Measurements from ENCODE around the gene CHRFAM7A. TPM values are rescaled to one million over a fixed set of nuclear protein-coding genes. Genes with fewer than 3 reads are reported as not detected.
"Not testable (repeated sequence)": the region's sequence is repeated elsewhere in the genome, so short reads cannot be mapped to it uniquely, and the experiment has no call there.

CHRFAM7A gene
- total RNA-seq, 1 experiment from 2014 or later: 2.4 TPM

GRCh38 chr15:30321063-30321462 is 72.3 kb downstream of the CHRFAM7A start:
- H3K23ac ChIP-seq (ENCODE audit: insufficient read length, low read depth, low read length); H3K23me2 ChIP-seq (ENCODE audit: insufficient read length, low read depth, low read length, poor library complexity, severe bottlenecking); H2BK5ac ChIP-seq (ENCODE audit: insufficient read length, low read length); H3K56ac ChIP-seq (ENCODE audit: insufficient read length, low read depth, low read length); H3K79me1 ChIP-seq (ENCODE audit: insufficient read depth, low read depth, low read length, poor library complexity, severe bottlenecking); H3K9me3 ChIP-seq (ENCODE audit: control insufficient read depth, low read depth, low read length); DNase-seq; H3K27ac Mint-ChIP-seq; H3K18ac ChIP-seq (ENCODE audit: insufficient read length, low read depth, low read length); H3K27ac ChIP-seq (ENCODE audit: insufficient read length, low read depth, low read length); H2BK20ac ChIP-seq (ENCODE audit: low read depth, low read length, poor library complexity, severe bottlenecking); H3K4me3 Mint-ChIP-seq; H2BK15ac ChIP-seq (ENCODE audit: low read depth, low read length); H3T11ph ChIP-seq (ENCODE audit: low read length); H3K9ac ChIP-seq (ENCODE audit: extremely low read depth, insufficient read length, low read length); H3K4me1 ChIP-seq (ENCODE audit: insufficient read depth, low read length); H4K8ac ChIP-seq (replicated peaks; ENCODE audit: insufficient read length, low read depth, low read length); H3K4ac ChIP-seq (ENCODE audit: low read depth, low read length); H3K4me1 Mint-ChIP-seq; H2AK5ac ChIP-seq (ENCODE audit: insufficient read length, low read length); H2AFZ ChIP-seq (ENCODE audit: low read length); H3K79me2 ChIP-seq (ENCODE audit: insufficient read depth, low read length); H4K91ac ChIP-seq (ENCODE audit: insufficient read length, low read depth, low read length); H2BK120ac ChIP-seq (ENCODE audit: low read depth, low read length, poor library complexity, severe bottlenecking); H3K36me3 Mint-ChIP-seq (ENCODE audit: insufficient read depth in 1 of 3, low read depth in 3 of 3); H4K5ac ChIP-seq (ENCODE audit: insufficient read length, low read depth, low read length); H3K14ac ChIP-seq (ENCODE audit: insufficient read depth, low read length); H3K9me3 Mint-ChIP-seq; H4K20me1 ChIP-seq (ENCODE audit: control insufficient read depth, insufficient read depth, insufficient read length); H3K4me2 ChIP-seq (ENCODE audit: insufficient read depth, insufficient read length, low read length); H2BK12ac ChIP-seq (ENCODE audit: insufficient read length, low read depth, low read length); H3K27me3 Mint-ChIP-seq (ENCODE audit: low read depth); H3K27me3 ChIP-seq (ENCODE audit: insufficient read depth, low read length): not testable (repeated sequence)
- WGBS (ENCODE audit: extremely low coverage, insufficient read length, low lambda C conversion rate): no CpG with 5 or more reads among the region's 5 CpGs

GRCh38 chr15:30315704-30316103 is 77.6 kb downstream of the CHRFAM7A start:
- H3K27ac Mint-ChIP-seq; H2AK5ac ChIP-seq (ENCODE audit: insufficient read length, low read length); H3K56ac ChIP-seq (ENCODE audit: insufficient read length, low read depth, low read length); H3K4me2 ChIP-seq (ENCODE audit: insufficient read depth, insufficient read length, low read length); H3K23me2 ChIP-seq (ENCODE audit: insufficient read length, low read depth, low read length, poor library complexity, severe bottlenecking); DNase-seq; H3K18ac ChIP-seq (ENCODE audit: insufficient read length, low read depth, low read length); H3K9ac ChIP-seq (ENCODE audit: extremely low read depth, insufficient read length, low read length); H3K9me3 Mint-ChIP-seq; H3K23ac ChIP-seq (ENCODE audit: insufficient read length, low read depth, low read length); H3K9me3 ChIP-seq (ENCODE audit: control insufficient read depth, low read depth, low read length); H2BK15ac ChIP-seq (ENCODE audit: low read depth, low read length); H2AFZ ChIP-seq (ENCODE audit: low read length); H3K4me1 Mint-ChIP-seq; H2BK20ac ChIP-seq (ENCODE audit: low read depth, low read length, poor library complexity, severe bottlenecking); H4K91ac ChIP-seq (ENCODE audit: insufficient read length, low read depth, low read length); H2BK12ac ChIP-seq (ENCODE audit: insufficient read length, low read depth, low read length); H3K27ac ChIP-seq (ENCODE audit: insufficient read length, low read depth, low read length); H3K79me1 ChIP-seq (ENCODE audit: insufficient read depth, low read depth, low read length, poor library complexity, severe bottlenecking); H3K27me3 Mint-ChIP-seq (ENCODE audit: low read depth); H3K27me3 ChIP-seq (ENCODE audit: insufficient read depth, low read length); H4K5ac ChIP-seq (ENCODE audit: insufficient read length, low read depth, low read length); H3K4me3 Mint-ChIP-seq; H3K36me3 Mint-ChIP-seq (ENCODE audit: insufficient read depth in 1 of 3, low read depth in 3 of 3); H3K79me2 ChIP-seq (ENCODE audit: insufficient read depth, low read length); H2BK5ac ChIP-seq (ENCODE audit: insufficient read length, low read length); H3K4me1 ChIP-seq (ENCODE audit: insufficient read depth, low read length); H3K4ac ChIP-seq (ENCODE audit: low read depth, low read length); H2BK120ac ChIP-seq (ENCODE audit: low read depth, low read length, poor library complexity, severe bottlenecking); H4K8ac ChIP-seq (replicated peaks; ENCODE audit: insufficient read length, low read depth, low read length); H4K20me1 ChIP-seq (ENCODE audit: control insufficient read depth, insufficient read depth, insufficient read length); H3T11ph ChIP-seq (ENCODE audit: low read length); H3K14ac ChIP-seq (ENCODE audit: insufficient read depth, low read length): not testable (repeated sequence)
- no CpG with 5 or more reads among the region's 3 CpGs for WGBS (ENCODE audit: extremely low coverage, insufficient read length, low lambda C conversion rate)

GRCh38 chr15:30310575-30310974 is 82.8 kb downstream of the CHRFAM7A start:
- H3K9me3 ChIP-seq (ENCODE audit: control insufficient read depth, low read depth, low read length); H3K27me3 Mint-ChIP-seq (ENCODE audit: low read depth); H3K14ac ChIP-seq (ENCODE audit: insufficient read depth, low read length); H3K79me2 ChIP-seq (ENCODE audit: insufficient read depth, low read length); H4K8ac ChIP-seq (replicated peaks; ENCODE audit: insufficient read length, low read depth, low read length); H3K27ac ChIP-seq (ENCODE audit: insufficient read length, low read depth, low read length); H2BK15ac ChIP-seq (ENCODE audit: low read depth, low read length); H2BK5ac ChIP-seq (ENCODE audit: insufficient read length, low read length); H2AFZ ChIP-seq (ENCODE audit: low read length); H3K4me2 ChIP-seq (ENCODE audit: insufficient read depth, insufficient read length, low read length); H3K23ac ChIP-seq (ENCODE audit: insufficient read length, low read depth, low read length); H2BK12ac ChIP-seq (ENCODE audit: insufficient read length, low read depth, low read length); H2BK120ac ChIP-seq (ENCODE audit: low read depth, low read length, poor library complexity, severe bottlenecking); H3K4me1 ChIP-seq (ENCODE audit: insufficient read depth, low read length); H2AK5ac ChIP-seq (ENCODE audit: insufficient read length, low read length); H3K4ac ChIP-seq (ENCODE audit: low read depth, low read length); H3K27me3 ChIP-seq (ENCODE audit: insufficient read depth, low read length); H3K23me2 ChIP-seq (ENCODE audit: insufficient read length, low read depth, low read length, poor library complexity, severe bottlenecking); H3K4me1 Mint-ChIP-seq; H3K79me1 ChIP-seq (ENCODE audit: insufficient read depth, low read depth, low read length, poor library complexity, severe bottlenecking); DNase-seq; H3K27ac Mint-ChIP-seq; H3K56ac ChIP-seq (ENCODE audit: insufficient read length, low read depth, low read length); H3K36me3 Mint-ChIP-seq (ENCODE audit: insufficient read depth in 1 of 3, low read depth in 3 of 3); H4K91ac ChIP-seq (ENCODE audit: insufficient read length, low read depth, low read length); H3K9ac ChIP-seq (ENCODE audit: extremely low read depth, insufficient read length, low read length); H3K4me3 Mint-ChIP-seq; H3K18ac ChIP-seq (ENCODE audit: insufficient read length, low read depth, low read length); H4K20me1 ChIP-seq (ENCODE audit: control insufficient read depth, insufficient read depth, insufficient read length); H4K5ac ChIP-seq (ENCODE audit: insufficient read length, low read depth, low read length); H3K9me3 Mint-ChIP-seq; H3T11ph ChIP-seq (ENCODE audit: low read length); H2BK20ac ChIP-seq (ENCODE audit: low read depth, low read length, poor library complexity, severe bottlenecking): not testable (repeated sequence)
